Gastrocnemius medialis (tissue), 4 donors: ENCODE results near the gene PRIMPOL.

Experiments
- POLR2A ChIP-seq, 2 donors: fragments of 450-650 bp; IDR thresholded peaks; one replicate each; pipeline ENCODE4 v1.6.1; 2017; ENCODE audit warnings: antibody characterized with exemption in 2 of 2, mild to moderate bottlenecking in 2 of 2, moderate library complexity in 2 of 2
- TF ChIP-seq, protein P1 (sequence below), 5 experiments: fragments of 450-650 bp in 3 of 5; fragments of 200-600 bp in 2 of 5; sonication (generic) in 2 of 5; IDR thresholded peaks in 4 of 5; conservative IDR thresholded peaks in 1 of 5; 1 replicate in 4 of 5; 2 replicates in 1 of 5; pipeline ENCODE4 v1.5.1; 2016 to 2019; ENCODE audit warnings: antibody characterized with exemption in 5 of 5, mild to moderate bottlenecking in 3 of 5, moderate library complexity in 3 of 5

DNA sequence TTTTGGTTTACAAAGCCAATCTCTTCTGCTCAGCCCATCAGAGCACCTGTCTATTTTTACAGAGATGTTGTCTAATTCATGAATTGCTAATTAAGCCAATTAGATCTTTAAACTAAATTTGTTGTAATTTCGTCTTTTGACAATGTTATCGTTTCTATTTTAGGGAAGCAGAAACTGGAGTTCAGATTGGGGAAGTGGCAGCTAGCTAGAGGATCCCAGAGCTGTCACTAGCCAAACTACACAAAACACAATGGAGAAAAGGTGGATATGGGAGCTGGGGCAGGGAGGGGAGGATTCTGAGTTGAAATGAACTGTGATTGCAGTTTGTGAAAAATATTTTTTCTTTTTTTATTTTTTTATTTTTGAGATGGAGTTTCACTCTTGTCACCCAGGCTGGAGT is 36.1 kb upstream of the PRIMPOL start:
- no peak for TF ChIP-seq POLR2A (IDR thresholded peaks at IDR 0.05)
- TF ChIP-seq, protein P1, sequence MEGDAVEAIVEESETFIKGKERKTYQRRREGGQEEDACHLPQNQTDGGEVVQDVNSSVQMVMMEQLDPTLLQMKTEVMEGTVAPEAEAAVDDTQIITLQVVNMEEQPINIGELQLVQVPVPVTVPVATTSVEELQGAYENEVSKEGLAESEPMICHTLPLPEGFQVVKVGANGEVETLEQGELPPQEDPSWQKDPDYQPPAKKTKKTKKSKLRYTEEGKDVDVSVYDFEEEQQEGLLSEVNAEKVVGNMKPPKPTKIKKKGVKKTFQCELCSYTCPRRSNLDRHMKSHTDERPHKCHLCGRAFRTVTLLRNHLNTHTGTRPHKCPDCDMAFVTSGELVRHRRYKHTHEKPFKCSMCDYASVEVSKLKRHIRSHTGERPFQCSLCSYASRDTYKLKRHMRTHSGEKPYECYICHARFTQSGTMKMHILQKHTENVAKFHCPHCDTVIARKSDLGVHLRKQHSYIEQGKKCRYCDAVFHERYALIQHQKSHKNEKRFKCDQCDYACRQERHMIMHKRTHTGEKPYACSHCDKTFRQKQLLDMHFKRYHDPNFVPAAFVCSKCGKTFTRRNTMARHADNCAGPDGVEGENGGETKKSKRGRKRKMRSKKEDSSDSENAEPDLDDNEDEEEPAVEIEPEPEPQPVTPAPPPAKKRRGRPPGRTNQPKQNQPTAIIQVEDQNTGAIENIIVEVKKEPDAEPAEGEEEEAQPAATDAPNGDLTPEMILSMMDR (IDR thresholded peaks at IDR 0.05 in 4 of 5, conservative IDR thresholded peaks at IDR 0.05 in 1 of 5): no peak
